HUES64 (cell line): Measurements from ENCODE around the gene MRC2.

Experiments used
- H3K27ac ChIP-seq: 2 replicates; pipeline ENCODE4 v1.7.0; 2013; ENCODE audit warnings: low read depth, low read length, inconsistent platforms
- H3K27me3 ChIP-seq: 2 replicates; pipeline ENCODE4 v1.6.1; 2013; ENCODE audit warnings: mild to moderate bottlenecking, low read length; ENCODE audit not compliant: insufficient read depth
- H3K36me3 ChIP-seq: 2 replicates; pipeline ENCODE4 v1.6.1; 2013; ENCODE audit warnings: mild to moderate bottlenecking, low read length; ENCODE audit not compliant: insufficient read depth
- H3K4me1 ChIP-seq: 2 replicates; pipeline ENCODE4 v1.6.1; 2013; ENCODE audit warnings: mild to moderate bottlenecking, low read length, moderate library complexity; ENCODE audit not compliant: insufficient read depth
- H3K4me3 ChIP-seq: 2 replicates; pipeline ENCODE4 v1.5.1; 2013; ENCODE audit warnings: mild to moderate bottlenecking, low read length, moderate library complexity
- H3K9ac ChIP-seq: 2 replicates; pipeline ENCODE4 v1.6.1; 2013; ENCODE audit warnings: mild to moderate bottlenecking, low read depth, low read length
- H3K9me3 ChIP-seq: 2 replicates; pipeline ENCODE4 v1.6.1; 2013; ENCODE audit warnings: low read depth, low read length; ENCODE audit not compliant: insufficient read depth
- WGBS: fragments of 150-250, 120-280 bp; methylation state at CpG from one replicate; pipeline ENCODE4 v1.1.7; 2013; ENCODE audit warnings: missing lambda C conversion rate; 5-methylcytosine and 5-hydroxymethylcytosine counted together

MRC2 gene

GRCh38 chr17:62737513-62737912 lies 110.0 kb downstream of the MRC2 start:
- Histone ChIP-seq H3K4me3 (no peak overlapping the region), H3K27ac (no peak overlapping the region), H3K9ac (no peak overlapping the region), H3K9me3 (no peaks in the 10 kb centered on the region), H3K4me1 (peaks cover 20% of the 10 kb centered on the region), H3K36me3 (no peaks in the 10 kb centered on the region), H3K27me3 (peaks cover 9% of the 10 kb centered on the region; the same call in 1 of the 2 replicates)
- 94% methylated on average over 8 of the region's 8 CpGs for WGBS

- WGBS, result 82% methylated on average over 9 of the region's 9 CpGs
- Histone ChIP-seq H3K4me1 (peaks cover 20% of the 10 kb centered on the region), H3K27ac (no peak overlapping the region), H3K36me3 (no peaks in the 10 kb centered on the region), H3K27me3 (peaks cover 9% of the 10 kb centered on the region; the same call in 1 of the 2 replicates), H3K4me3 (no peak overlapping the region), H3K9ac (no peak overlapping the region), H3K9me3 (no peaks in the 10 kb centered on the region)
Measured at GRCh38 chr17:62738281-62738680, 110.8 kb downstream of the MRC2 start.

GRCh38 chr17:62739645-62740388 lies 112.3 kb downstream of the MRC2 start:
- H3K9me3 ChIP-seq, result no peaks in the 10 kb centered on the region
- no peak overlapping the region for H3K27ac ChIP-seq
- no peak overlapping the region for H3K4me3 ChIP-seq
- H3K27me3 ChIP-seq, result peaks cover 9% of the 10 kb centered on the region; the same call in 1 of the 2 replicates
- H3K9ac ChIP-seq, result no peak overlapping the region
- WGBS, result 90% methylated on average over 14 of the region's 16 CpGs
- H3K4me1 ChIP-seq, result peaks cover 16% of the 10 kb centered on the region
- no peaks in the 10 kb centered on the region for H3K36me3 ChIP-seq

- WGBS, result 96% methylated on average over 4 of the region's 4 CpGs
- Histone ChIP-seq H3K27ac (no peak overlapping the region), H3K36me3 (no peaks in the 10 kb centered on the region), H3K4me1 (0 out of 2 replicates have a peak, but pooled peaks cover 2% of the 10 kb centered on the region), H3K9me3 (no peaks in the 10 kb centered on the region), H3K27me3 (peaks cover 9% of the 10 kb centered on the region; the same call in 1 of the 2 replicates), H3K9ac (no peak overlapping the region), H3K4me3 (no peak overlapping the region)
Measured at GRCh38 chr17:62741290-62741689, 113.8 kb downstream of the MRC2 start.
